Left kidney (tissue), 2 donors: Measurements from ENCODE around the gene TCTN1. TPM values are rescaled to one million over a fixed set of nuclear protein-coding genes. Genes with fewer than 3 reads are reported as not detected.
"Not testable (repeated sequence)": the region's sequence is repeated elsewhere in the genome, so short reads cannot be mapped to it uniquely, and the experiment has no call there.

Experiments used
- DNase-seq: peaks from one replicate; pipeline ENCODE4 v3.0.0-alpha.2; 2013
- polyA plus RNA-seq: library from polyadenylated mRNA; unstranded; fragments of 120-200 nt; gene quantifications from one replicate; pipeline ENCODE4 v1.2.1, GENCODE V29; 2013; ENCODE audit not compliant: insufficient read length

TCTN1 gene
- polyA plus RNA-seq, 1 donor = 123 TPM

DNA sequence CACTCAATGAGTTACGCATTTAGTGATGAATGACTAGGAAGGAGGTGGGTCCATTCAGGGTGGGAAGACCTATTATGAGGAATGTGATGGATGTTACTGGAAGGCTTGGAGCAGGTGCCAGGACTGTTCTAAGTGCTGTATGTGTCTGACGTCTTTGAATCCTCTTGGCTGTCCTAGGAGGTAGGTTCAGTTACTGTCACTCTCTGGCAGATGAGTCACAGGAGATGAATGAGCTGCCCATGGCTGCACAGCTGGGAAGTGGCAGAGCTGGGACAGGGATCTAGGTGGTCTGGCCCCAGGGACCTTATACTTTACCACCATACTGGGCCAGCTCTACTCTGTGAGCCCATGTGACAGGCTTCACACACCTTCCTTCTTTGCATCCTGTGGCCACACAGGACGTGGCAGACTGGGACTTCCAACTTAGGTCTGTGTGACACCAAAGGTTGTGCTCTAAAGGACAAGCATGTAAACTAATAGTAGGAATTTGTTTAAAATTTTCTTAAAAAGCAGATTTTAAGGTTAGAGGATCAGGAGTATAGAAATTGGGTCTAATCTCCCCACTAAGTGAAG, 24.0 kb downstream of the TCTN1 start:
- DNase-seq = no peak

DNA sequence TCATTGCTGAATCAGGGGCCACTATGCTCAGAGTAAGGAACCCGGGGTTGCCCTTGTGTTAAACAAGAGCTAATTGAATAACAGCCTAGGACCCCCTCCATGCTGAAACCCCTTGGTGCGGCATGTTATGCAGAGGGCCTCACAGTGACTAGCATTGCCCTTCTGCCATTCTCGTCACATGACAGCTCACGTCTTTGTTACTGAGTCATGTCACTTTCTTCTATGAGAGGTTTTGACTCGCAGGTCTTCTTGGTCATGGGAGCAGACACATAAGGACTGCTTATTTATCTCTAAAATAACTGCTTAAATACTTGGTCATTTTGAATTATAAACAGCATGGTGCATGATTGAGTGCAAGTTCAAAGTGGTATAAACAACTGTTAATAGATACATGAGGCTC, 24.9 kb downstream of the TCTN1 start:
- no peak for DNase-seq

DNA sequence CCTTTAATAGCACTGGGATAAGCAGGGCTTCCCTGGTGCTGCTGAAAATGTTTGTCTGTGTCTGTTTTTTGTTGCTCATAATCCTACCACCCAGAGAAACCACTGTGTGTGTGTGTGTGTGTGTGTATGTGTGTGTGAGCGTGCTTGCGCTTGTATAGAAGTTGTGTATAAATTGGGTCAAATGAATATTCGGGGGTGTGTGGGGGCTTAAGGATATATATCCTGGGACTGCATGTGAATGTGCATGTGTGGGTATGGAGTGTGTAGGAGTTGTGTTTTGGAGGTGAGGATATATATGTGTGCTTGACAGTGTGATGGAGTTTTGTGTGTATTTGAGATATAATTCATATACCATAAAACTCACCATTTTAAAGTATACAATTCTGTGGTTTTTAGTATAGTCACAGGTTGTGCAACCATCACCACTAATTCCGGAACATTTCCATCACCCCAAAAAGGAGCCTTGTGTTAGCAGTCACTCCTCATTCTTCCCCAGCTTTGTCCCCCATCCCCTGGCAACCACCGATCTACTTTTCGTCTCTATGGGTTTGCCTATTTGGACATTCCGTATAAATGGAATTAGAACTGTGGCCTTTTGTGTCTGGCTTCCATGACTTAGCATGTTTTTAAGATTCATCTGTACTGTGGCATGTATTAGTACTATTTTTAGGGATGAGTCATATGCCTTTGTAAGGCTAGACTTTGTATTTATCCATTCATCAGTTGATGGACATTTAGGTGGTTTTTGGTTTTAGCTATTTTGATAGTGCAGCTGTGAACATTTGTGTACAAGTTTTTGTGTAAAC, 25.6 kb downstream of the TCTN1 start:
- DNase-seq = no peak

DNA sequence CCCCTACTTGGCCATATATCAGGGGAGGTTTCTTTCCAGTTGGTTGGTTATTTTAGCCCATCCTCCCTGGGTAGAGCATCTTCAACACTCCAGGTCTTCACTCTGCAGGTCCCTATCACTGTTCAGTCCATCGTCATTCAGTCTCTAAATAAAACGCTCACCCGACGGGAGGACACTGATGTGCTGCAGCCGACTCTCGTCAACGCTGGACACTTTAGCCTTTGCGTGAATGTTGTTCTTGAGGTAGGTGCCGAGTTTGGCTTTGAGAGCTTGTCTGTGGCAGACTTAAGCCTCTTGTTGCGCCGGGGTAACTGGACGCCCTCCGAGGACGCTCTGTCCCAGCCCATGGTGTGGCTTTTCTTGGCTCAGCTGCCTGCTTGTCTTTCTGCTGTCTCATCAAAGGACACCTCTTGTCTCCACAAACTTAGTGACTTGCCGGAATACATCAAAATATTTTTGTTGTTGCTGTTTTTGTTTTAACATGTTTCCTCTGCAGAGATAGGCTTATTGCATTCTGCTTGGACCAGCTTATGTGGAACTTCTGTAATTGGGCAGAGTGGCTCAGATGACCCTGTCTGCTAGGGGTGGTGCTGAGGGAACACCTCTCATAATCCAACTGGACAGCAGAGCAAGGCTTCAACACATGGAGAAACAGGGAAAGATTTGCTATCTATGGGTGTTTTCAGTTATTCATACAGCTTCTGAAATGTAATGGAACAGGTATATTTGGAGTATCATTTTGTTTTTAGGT, 26.5 kb downstream of the TCTN1 start:
- no peak for DNase-seq

DNA sequence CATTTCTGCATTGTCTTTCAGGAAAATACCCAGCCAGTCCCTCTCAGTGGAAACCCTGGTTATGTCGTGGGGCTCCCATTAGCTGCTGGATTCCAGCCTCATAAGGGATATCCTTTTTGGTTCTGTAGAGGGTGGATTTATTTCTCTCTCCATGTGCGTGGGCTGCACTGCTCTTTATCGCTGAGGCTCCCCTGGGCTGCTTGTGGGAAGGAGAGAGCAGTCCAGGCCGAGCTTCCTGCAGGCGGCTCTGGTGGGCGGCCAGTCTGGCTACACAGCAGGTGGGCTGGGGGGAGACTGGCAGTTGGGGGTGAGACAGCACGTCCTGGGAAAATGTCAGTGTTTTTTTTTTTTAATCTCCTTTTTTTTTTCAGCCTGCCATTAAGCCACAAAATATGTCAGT, 27.6 kb downstream of the TCTN1 start:
- DNase-seq = peak; percentile 21

DNA sequence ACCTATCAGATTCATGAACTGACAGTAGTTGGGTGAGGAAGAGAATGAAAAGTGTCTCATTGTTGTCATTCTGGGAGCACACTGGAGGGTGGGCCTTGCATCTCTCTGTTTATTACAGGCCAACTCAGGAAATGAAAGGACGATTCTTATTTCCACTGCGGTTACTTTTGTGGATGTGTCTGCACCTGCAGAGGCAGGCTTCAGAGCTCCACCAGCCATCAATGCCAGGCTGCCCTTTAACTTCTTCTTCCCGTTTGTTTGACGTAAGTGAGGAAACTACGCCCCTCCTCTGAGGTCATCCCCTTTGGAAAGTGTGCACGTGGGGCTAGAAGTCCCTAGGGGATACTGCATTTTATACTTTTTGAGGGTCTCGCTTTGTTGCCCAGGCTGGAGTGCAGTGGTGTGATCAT, 33.7 kb downstream of the TCTN1 start:
- no peak for DNase-seq

DNA sequence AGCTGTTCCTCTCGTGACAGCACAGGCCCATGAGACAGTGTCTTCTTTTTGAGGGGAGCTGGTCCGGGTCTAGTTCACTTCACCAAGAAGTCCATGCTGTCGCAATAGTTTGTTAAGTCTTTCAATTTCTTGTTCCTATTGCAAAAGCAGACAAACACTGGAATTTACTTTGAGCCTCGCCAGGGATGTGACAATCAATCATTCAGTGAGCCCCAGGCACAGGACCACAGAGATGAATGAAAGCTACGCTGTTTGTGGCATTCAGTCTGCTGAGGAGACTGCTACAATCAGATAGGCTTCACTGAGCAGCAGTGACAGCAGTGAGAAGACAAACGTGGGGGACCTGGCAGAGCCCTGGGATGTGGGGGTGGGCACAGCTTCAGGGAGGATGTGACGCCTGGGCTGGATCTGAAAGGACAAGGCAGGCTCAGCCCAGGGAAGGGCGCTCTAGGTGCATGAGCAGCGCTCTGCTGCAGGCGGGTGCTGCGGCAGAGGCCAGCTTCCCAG, 35.5 kb downstream of the TCTN1 start:
- DNase-seq = peak; percentile 38

DNA sequence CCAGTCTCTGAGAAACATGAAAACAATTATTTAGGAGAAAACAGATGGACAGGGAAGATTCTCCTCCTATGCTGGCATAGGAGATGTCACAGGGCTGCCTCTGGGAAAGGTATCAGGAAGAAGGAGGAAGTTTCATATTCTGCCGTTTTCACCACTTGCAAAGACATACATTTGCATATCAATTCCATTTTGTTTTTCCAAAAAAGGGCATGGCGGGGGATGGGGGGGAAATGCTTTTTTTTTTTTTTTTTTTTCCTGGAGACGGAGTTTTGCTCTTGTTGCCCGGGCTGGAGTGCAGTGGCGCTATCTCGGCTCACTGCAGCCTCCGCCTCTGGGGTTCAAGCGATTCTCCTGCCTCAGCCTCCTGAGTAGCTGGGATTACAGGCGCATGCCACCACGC, 40.3 kb downstream of the TCTN1 start:
- not testable (repeated sequence) for DNase-seq

DNA sequence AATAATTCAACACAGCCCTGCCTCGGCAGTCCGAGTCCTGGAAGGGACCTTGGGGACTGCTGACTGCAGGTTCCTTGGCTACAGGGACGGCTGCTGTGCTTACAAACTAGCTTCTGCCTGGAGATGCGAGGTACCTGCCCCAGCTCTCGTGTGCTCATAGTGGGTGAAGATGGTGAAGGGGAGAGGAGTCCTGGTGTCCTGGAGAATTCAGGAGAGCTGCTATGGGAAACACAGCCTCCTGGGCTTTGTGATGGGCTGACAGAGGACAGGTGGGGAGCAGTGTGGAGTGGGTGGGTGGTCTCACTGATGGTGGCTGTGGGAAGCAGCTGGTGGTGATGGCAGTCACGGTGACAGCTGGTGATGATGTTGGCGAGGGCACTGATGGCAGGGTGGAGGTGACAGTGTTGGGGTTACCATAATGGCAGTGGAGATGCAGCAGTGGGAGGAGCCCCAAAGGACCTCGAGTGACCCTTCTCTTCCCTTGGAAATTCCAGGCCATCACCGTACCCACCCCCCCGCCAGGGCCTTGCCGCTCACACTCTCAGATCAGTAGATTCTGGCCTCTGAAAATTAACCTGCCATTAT, 42.2 kb downstream of the TCTN1 start:
- DNase-seq = no peak

DNA sequence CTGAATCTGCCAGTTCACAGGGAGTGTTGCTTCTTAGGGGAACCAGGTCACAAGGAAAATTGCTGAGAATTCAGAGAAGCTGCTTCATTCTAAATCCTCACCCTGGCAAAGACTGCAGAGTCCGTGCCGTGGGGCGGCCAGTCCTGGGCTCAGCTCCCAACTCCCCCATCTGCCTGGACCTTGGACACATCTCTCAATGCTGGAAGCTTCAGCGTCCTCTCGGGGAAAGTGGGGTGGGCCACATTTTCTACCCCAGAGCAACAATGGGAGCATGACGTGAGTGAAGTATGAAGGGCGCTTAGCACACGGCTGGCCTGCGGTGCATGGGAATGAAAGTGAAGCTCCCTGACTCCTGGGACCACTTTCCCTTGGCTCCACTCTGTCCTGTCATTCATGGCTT, 43.8 kb downstream of the TCTN1 start:
- no peak for DNase-seq

DNA sequence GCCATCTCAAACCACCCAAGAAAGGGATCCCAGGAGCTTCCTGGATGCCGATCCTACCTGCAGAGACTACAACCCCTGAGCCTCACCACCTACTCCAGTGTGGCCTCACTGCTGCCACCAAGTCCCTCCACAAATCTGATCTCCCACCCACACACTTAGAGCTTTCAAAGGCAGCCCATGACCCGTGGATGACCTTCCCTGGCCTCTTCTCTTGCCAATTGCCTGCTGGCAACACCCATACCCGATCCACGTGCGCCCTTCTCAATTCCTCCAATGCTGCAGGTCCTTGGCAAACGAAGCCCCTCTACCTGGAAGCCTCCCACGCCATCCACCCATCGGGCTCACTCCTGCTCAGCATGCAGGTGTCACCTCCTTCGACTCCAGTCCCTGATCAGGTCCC, 44.3 kb downstream of the TCTN1 start:
- DNase-seq = no peak

DNA sequence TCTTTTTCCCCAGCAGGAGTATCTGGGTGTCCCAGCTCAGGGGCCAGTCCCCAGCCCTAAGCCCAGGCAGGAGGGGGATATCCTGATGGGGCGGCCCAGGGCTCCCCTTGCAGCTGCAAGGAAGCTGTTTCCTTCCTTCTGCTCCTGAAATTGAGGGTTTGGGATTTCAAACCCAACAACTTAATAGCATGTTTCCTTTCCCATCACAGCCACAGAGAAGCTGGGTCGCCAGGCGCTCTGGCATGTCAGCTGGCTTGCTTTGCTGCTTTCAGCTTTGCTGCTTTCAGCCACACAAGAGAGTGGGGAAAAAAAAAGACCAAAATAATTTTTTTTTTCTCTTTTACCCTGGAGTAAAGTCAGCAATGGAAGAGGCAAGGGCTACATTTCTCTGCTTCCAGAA, 44.9 kb downstream of the TCTN1 start:
- no peak for DNase-seq

DNA sequence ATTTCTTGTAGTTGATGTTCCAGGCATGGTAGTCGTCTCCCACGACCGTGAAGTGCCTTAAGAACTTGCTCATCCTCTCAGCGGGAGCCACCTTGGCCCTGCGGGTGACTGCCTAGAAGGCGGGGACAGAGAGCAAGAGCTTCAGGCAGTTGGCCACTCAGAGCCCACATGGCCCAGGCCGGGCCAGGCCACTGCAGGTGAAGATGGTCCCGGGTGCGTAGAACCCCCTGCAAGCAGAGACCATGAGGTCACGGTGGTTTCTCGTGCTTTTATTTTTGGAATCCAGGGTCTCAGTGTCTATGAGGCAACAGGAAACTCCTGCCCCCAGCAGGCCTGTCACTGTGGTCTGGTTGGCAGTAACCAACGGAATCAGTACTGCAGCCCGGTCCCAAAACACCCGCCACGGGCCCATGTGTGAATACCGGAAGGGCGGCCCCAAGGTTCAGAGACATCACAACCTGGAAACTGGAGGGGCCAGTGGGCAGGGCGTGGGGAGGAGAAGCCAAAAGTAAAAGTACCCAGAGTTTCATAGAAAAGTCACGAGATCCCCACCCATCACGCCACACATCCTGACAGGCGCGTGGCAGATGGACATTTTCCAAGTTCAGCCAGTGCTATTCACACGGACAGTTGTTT, 47.5 kb downstream of the TCTN1 start:
- no peak for DNase-seq

DNA sequence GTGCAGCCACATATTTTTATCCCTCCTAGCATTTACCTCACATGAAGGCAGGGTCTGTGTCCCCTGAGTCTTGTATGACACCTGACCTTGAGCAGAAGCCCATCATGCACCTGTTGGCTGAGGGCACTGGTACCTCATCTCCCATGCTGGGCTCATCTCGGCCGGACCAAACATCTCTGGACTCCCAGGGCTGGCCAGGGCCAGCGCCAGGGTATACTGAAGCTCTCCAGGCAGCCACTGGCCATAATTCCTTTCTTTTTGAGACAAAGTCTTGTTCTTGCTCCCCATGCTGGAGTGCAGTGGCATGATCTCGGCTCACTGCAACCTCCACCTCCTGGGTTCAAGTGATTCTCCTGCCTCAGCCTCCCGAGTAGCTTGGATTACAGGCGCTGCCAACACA, 53.0 kb downstream of the TCTN1 start:
- DNase-seq = no peak

DNA sequence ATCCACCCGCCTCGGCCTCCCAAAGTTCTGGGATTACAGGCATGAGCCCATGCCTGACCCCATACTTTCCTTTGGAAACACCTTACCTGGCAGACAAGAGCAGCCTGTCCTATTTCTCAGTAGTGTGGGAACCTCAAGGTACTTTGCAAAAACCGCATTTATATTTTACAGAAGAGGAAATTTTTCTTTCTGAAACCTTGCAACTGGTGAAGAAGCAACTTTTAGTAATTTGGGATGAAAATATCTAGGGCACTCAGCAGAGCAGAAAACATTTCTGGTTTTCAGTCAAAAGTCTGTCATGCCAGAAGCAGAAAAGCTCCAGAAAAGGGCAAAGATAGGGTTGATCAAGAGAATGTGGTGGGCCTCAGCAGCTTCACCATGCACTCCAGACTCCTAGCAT, 53.7 kb downstream of the TCTN1 start:
- DNase-seq = no peak

DNA sequence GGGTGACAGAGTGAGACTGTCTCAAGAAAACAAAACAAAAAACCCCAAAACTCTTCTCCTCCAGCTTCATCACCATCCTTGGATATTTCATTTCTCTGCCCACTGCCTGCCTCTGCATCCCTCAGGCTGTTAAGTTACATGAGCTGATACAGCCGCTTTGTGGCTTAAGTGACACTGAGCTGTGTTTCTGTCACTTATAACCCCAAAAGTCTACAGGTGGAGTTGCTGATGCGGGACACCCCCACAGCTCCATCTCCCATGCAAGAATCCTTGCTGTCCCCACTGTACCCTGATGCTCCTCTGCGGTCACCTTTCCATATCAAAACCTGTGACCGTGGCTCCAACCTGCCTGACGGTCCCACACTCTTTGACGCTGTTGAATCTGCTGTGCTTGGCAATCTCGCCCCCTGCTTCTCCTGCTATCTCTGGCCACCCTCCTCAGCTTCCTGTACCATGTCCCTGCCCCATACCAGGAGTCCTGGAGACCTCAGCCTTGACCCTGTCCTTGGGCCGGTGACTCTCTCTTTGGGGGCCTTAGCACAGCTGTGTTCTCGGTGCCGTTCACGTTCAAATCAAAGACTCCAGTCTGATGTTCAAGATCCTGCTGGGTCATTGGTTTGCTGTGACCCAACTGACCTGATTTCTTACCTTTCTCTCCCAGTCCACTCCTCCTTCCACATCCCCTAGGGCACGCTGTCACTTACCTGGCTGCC, 54.7 kb downstream of the TCTN1 start:
- DNase-seq = no peak

DNA sequence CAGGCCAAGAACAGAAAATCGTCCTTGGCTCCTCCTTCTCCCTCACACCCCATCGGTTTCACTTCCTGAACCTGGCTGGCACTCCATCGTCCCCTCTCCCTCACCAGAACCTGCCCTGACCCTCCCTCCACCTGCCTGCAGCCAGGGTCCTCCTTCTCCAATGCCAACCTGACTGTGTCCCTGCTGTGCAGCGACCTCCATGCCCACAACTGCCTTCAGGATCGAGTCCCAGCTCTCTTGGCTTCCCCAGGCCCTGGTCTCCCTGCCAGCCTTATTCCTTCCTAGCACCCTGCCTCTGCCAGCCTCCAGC, 55.2 kb downstream of the TCTN1 start:
- no peak for DNase-seq

DNA sequence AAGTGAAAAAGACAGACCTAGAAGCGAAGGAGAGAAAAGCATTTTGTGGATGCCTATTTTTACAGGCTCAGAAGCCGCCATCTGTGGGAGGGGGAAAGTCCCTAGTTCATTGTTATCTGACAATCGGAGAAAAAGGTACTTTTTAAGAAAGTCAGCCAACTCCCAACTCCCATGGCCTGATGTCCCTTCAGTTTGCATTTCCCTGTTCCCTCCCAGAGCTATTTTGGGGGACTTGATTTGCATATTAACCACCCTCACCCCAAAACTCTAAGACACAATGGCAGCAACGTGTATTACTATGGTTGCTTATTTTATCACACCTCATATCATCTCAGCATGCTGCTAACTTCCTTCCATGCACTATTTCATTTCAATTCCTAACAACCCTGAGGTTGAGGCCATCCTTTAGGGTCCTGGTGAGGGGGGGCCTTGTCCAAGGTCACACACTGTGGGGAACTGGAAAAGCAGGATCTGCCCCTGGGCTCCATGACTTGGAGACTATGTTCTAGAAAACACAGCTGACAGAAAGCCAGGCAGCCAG, 56.3 kb downstream of the TCTN1 start:
- no peak for DNase-seq

DNA sequence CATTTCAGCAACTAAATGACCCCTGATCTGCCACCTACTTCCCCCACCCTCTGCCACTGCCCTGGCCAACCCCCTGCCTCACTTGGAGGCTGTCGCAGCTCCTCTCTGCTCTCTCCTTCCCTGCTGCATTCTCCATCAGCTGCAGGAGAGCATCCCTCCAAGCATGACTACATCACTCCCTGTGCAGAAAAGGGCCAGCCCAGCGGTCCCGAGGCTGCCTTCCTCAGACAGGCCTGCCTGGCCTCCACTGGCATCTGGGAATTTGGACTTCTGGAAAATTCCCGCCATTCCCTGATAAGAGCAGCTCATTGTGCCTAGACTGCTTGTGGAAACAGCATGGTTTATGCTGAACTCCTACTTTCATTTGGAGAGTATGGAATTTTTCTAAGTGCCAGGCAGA, 62.2 kb downstream of the TCTN1 start:
- DNase-seq = no peak

DNA sequence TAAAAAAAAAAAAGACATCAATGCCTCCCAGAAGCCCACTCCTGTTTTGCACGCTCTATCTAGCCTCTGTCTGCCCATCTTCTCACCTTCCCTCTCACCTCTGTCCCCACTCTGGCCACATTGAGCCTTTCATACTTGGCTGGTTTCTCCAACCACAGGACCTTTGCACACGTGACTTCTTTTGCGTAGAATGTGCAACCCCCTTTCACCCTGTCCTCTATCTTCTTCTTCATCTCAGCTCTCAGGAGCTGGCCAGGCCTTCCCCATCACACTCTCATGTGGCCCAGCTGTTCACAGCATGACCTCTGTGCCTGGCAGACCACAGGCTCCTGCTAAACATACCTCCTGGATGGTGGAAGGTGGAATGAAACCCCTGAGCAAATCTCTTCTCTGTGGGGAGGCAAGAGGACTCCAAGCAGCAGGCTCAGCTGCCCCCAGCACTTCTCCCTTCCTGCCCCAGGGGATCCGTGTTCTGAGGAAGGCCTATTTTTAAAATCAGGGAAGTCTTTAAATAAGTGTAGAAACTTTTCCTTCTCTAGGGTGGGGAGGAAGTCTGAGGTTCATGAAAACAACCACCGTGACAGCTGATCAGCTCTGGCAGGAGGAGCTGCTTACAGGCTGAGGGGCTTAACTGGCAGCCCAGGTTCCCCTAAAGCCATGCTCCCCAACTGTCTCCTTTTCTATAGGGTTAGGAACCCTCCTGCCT, 63.4 kb downstream of the TCTN1 start:
- DNase-seq = no peak

DNA sequence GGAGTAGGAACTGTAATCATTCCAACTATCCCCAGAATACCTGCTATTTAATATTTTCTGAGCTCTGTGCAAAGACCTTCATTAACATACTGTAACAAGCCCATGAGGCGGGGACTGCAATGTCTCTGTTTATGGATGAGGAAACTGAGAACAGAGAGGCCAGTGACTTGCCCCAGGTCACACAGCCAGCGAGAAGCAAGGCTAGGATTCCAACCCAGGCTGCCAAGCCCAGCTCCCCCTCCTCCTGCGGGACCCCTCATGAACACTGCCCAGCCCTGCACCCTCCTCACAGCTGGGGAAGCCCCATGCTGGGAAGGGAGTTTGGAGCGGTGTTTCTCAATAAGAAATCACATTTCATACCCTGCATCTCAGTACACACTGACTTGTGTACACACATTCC, 64.1 kb downstream of the TCTN1 start:
- DNase-seq = no peak
